Thyroid gland (tissue), 4 donors: ENCODE measurements around the gene MPPE1. TPM values are rescaled to one million over a fixed set of nuclear protein-coding genes. Genes with fewer than 3 reads are reported as not detected.

Experiments
- DNase-seq, 2 donors: peaks; one replicate each; pipeline ENCODE4 v3.0.0-alpha.2; 2019
- H3K27ac ChIP-seq, 3 donors: fragments of 200-600 bp; sonication (generic); 1 replicate in 2 of 3; 2 replicates in 1 of 3; pipeline ENCODE4 v1.5.1; 2016 to 2019; ENCODE audit warnings: mild to moderate bottlenecking in 1 of 3, moderate library complexity in 1 of 3
- H3K27me3 ChIP-seq: fragments of 200-600 bp; sonication (generic); one replicate; pipeline ENCODE4 v1.5.1; 2019
- H3K36me3 ChIP-seq, 2 donors: fragments of 200-600 bp; sonication (generic); one replicate each; pipeline ENCODE4 v1.5.1; 2016 to 2019
- H3K4me1 ChIP-seq, 2 donors: fragments of 200-600 bp; sonication (generic); one replicate each; pipeline ENCODE4 v1.5.1; 2017 to 2019
- H3K4me3 ChIP-seq, 3 donors: fragments of 200-600 bp; sonication (generic); replicated peaks in 1 of 3; 1 replicate in 2 of 3; 2 replicates in 1 of 3; pipeline ENCODE4 v1.5.1; 2016; ENCODE audit warnings: mild to moderate bottlenecking in 1 of 3
- H3K9me3 ChIP-seq: fragments of 200-600 bp; sonication (generic); one replicate; pipeline ENCODE4 v1.5.1; 2017
- POLR2A ChIP-seq, 2 donors: fragments of 450-650 bp; IDR thresholded peaks; one replicate each; pipeline ENCODE4 v1.6.1; 2017; ENCODE audit warnings: antibody characterized with exemption in 2 of 2, mild to moderate bottlenecking in 2 of 2, moderate library complexity in 1 of 2
- WGBS, 2 donors: methylation state at CpG; one replicate each; pipeline ENCODE4 v1.1.5; 2017; 5-methylcytosine and 5-hydroxymethylcytosine counted together
- intact Hi-C: fragments of 100-400 bp; cut with DNase I; formaldehyde crosslinking; loops from one replicate; pipeline ENCODE4 v1.15.1; 2023
- total RNA-seq, 4 donors: library from RNA; depleted of rRNA; stranded (reverse); fragments of >200 nt; gene quantifications; one replicate each; pipeline ENCODE4 v1.2.3, GENCODE V29; 2016
- TF ChIP-seq, protein P1 (sequence below), 6 experiments: fragments of 200-600 bp in 3 of 6; fragments of 450-650 bp in 3 of 6; sonication (generic) in 3 of 6; IDR thresholded peaks; one replicate each; pipeline ENCODE4 v1.5.1; 2016 to 2019; ENCODE audit warnings: antibody characterized with exemption in 6 of 6, mild to moderate bottlenecking in 2 of 6, inconsistent platforms in 1 of 6, moderate library complexity in 1 of 6

Gene MPPE1
- total RNA-seq, 4 donors from 2014 or later: 50.0 to 111 (median 76.7) TPM

DNA sequence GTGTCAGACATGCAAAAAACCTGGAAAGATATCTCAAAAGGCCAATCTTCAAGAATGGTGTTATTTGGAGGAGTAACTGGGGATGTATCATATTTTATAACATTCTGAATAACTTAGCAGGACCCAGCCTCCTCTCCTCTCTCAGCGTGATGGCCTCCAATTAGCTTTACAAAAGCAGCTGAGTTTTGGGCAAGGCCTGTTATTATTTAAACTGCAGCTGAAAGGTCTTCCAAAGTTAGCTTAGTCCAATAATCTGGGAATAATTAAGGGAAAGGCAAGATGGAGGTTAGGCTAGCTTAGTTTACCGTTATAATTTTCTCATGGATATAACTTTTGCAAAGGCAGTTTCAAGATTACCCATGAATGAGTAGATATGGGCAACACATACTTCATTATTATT is 32.8 kb upstream of the MPPE1 start:
- Histone ChIP-seq H3K36me3 (no peaks in the 10 kb centered on the region), H3K27me3 (no peaks in the 10 kb centered on the region), H3K9me3 (no peaks in the 10 kb centered on the region), H3K4me3 (no peak overlapping the region), H3K27ac (no peak overlapping the region), H3K4me1 (peaks cover 0 to 4% of the 10 kb centered on the region in 2 donors)
- intact Hi-C loops: no loop called here
- 73 to 88% methylated on average over 2 of the region's 2 CpGs for WGBS, 2 donors
- TF ChIP-seq POLR2A (IDR thresholded peaks at IDR 0.05): no peak
- TF ChIP-seq, protein P1, sequence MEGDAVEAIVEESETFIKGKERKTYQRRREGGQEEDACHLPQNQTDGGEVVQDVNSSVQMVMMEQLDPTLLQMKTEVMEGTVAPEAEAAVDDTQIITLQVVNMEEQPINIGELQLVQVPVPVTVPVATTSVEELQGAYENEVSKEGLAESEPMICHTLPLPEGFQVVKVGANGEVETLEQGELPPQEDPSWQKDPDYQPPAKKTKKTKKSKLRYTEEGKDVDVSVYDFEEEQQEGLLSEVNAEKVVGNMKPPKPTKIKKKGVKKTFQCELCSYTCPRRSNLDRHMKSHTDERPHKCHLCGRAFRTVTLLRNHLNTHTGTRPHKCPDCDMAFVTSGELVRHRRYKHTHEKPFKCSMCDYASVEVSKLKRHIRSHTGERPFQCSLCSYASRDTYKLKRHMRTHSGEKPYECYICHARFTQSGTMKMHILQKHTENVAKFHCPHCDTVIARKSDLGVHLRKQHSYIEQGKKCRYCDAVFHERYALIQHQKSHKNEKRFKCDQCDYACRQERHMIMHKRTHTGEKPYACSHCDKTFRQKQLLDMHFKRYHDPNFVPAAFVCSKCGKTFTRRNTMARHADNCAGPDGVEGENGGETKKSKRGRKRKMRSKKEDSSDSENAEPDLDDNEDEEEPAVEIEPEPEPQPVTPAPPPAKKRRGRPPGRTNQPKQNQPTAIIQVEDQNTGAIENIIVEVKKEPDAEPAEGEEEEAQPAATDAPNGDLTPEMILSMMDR (IDR thresholded peaks at IDR 0.05): no peak
- no peak for DNase-seq

DNA sequence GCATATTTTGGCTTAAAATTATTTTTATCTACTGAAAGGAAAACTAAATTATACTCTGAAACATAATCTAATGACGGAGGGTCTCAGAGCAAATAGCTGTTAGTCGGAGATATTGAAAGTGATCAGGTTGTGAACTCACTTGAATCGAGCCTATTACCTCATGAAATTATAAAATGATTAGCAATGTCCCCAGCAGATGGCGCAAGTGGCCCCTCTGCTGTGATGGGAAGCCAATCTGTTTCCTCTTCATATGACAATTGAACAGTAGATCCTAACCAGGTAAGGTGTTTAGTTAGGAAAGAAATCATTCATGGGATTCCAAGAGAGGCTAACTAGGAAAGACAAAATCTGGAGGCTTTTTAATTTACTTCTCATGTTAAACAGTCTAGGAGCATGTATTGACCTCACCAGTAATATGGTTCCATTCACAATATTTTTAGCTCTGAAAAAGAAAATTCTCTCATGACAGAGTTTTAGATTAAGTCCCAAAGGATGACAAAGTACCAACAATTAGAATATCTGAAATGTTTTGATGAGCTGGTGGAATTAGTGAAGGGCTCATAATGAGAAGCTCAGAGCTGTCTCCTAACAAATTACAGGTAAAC is 29.9 kb upstream of the MPPE1 start:
- peak; percentile 79 to 85 for DNase-seq
- no peak overlapping the region for H3K27ac ChIP-seq
- H3K4me3 ChIP-seq: no peak overlapping the region
- 2 to 5% methylated on average over 4 of the region's 4 CpGs for WGBS, 2 donors
- no peaks in the 10 kb centered on the region for H3K4me1 ChIP-seq
- no peaks in the 10 kb centered on the region for H3K36me3 ChIP-seq
- H3K9me3 ChIP-seq: no peaks in the 10 kb centered on the region
- H3K27me3 ChIP-seq: no peaks in the 10 kb centered on the region
- TF ChIP-seq, protein P1 (IDR thresholded peaks at IDR 0.05): peak; percentile 37 to 92 (median 80)
- no peak for TF ChIP-seq POLR2A (IDR thresholded peaks at IDR 0.05)
- intact Hi-C loops: loop anchor here (2.0 to 10.0 kb wide), 3 partner anchors 57 to 203 kb away; no protein-coding TSS in a partner anchor

DNA sequence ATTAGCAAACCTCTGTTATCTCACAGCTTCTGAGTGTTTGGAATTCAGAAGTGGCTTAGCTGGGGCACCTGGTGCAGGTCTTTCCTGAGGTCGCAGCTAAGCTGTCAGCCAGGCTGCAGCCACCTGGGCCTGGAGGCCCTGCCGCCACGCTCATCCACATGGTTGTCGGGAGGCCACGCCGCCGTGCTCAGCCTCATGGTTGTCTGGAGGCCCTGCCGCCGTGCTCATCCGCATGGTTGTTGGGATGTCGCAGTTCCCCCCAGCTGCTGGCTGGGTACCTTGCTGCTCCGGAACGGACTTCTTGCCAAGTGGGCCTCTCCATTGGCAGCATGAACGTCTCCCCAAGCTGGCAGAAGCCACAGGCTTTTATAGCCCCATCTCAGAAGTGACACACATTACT is 24.3 kb upstream of the MPPE1 start:
- Histone ChIP-seq H3K27me3 (no peaks in the 10 kb centered on the region), H3K4me3 (no peak overlapping the region), H3K27ac (no peak overlapping the region), H3K4me1 (peaks cover 5 to 20% of the 10 kb centered on the region in 2 donors), H3K36me3 (no peaks in the 10 kb centered on the region), H3K9me3 (no peaks in the 10 kb centered on the region)
- TF ChIP-seq, protein P1 (IDR thresholded peaks at IDR 0.05): no peak
- TF ChIP-seq POLR2A (IDR thresholded peaks at IDR 0.05): no peak
- no peak for DNase-seq
- 92 to 98% methylated on average over 7 to 9 of the region's 14 CpGs for WGBS, 2 donors
- intact Hi-C loops: loop anchor here (10.0 kb wide), 1 partner anchor 198 kb away; no protein-coding TSS in a partner anchor

DNA sequence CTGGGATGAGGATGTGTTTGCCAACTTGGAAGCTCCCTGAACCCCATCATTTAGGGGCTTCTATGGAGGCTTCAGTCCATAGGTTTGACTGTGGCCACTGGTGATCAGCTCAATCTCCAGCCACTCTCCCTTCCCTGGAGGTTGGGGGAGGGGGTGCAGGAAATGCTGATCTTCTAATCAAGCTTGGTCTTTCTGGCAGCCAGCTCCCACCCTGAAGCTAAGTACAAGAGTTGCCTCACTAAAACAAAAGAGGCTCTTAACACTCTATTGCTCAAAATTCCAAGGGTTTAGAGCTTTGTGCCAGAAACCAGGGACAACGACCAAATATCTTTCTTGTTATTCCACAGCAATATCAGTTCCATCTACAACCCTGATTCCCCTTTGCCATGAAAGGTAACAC is 19.4 kb upstream of the MPPE1 start:
- no peaks in the 10 kb centered on the region for H3K27me3 ChIP-seq
- no peak overlapping the region for H3K27ac ChIP-seq
- intact Hi-C loops: no loop called here
- TF ChIP-seq, protein P1 (IDR thresholded peaks at IDR 0.05): no peak
- no peak for TF ChIP-seq POLR2A (IDR thresholded peaks at IDR 0.05)
- peak; percentile 63 to 71 for DNase-seq
- H3K4me1 ChIP-seq: peaks cover 8 to 25% of the 10 kb centered on the region in 2 donors
- WGBS, 2 donors: 0 to 8% methylated on average over 1 of the region's 1 CpG
- H3K9me3 ChIP-seq: no peaks in the 10 kb centered on the region
- no peaks in the 10 kb centered on the region for H3K36me3 ChIP-seq
- H3K4me3 ChIP-seq: no peak overlapping the region

DNA sequence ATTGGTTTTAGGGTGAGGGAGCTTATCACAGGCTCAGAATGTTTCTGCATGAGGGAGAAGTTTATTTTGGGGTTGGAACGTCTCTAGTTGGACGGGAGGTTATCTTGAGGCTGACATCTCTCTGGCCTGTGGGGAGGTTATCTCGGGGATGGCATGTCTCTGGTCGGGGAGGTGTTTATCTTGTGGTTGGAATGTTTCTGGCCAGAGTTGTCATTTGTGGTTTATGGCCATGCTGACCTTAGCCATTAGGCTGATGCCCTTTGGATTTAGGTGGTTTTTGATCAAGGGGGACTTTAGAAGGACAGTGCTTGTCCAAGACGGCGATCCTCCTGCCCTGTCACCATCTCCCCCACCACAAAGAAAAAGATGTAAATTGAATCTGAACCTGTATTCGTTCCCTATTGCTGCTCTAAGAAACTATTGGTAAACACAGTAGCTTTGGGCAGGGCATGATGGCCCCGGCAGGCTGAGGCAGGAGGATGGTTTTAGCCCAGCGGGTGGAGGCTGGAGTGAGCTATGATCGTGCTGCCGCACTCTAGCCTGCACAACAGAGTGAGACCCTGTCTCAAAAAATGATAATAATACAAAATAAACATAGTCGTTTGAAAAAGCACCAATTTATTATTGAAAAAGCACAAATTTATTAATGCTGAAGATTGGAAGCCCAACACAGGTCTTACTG is 17.8 kb upstream of the MPPE1 start:
- WGBS, 2 donors: 85 to 86% methylated on average over 11 to 12 of the region's 12 CpGs
- no peak overlapping the region for H3K27ac ChIP-seq
- peaks cover 8 to 24% of the 10 kb centered on the region in 2 donors for H3K4me1 ChIP-seq
- no peak overlapping the region for H3K4me3 ChIP-seq
- DNase-seq: no peak
- intact Hi-C loops: no loop called here
- no peaks in the 10 kb centered on the region for H3K36me3 ChIP-seq
- no peak for TF ChIP-seq POLR2A (IDR thresholded peaks at IDR 0.05)
- TF ChIP-seq, protein P1 (IDR thresholded peaks at IDR 0.05): no peak
- H3K9me3 ChIP-seq: no peaks in the 10 kb centered on the region
- H3K27me3 ChIP-seq: no peaks in the 10 kb centered on the region
